Lower leg skin (tissue), 4 donors: ENCODE measurements around the gene PTPA. TPM values are rescaled to one million over a fixed set of nuclear protein-coding genes. Genes with fewer than 3 reads are reported as not detected.
"Not testable (repeated sequence)": the region's sequence is repeated elsewhere in the genome, so short reads cannot be mapped to it uniquely, and the experiment has no call there.

Experiments used
- DNase-seq, 2 donors: peaks; one replicate each; pipeline ENCODE4 v3.0.0-alpha.2; 2019; ENCODE audit warnings: low spot score in 2 of 2
- H3K4me3 ChIP-seq: fragments of 200-600 bp; sonication (generic); 2 replicates; pipeline ENCODE4 v1.5.1; 2017; ENCODE audit warnings: mild to moderate bottlenecking, low read depth; ENCODE audit not compliant: poor library complexity, severe bottlenecking
- POLR2A ChIP-seq, 2 donors: fragments of 450-650 bp; IDR thresholded peaks; one replicate each; pipeline ENCODE4 v1.6.1; 2016 to 2017; ENCODE audit warnings: antibody characterized with exemption in 2 of 2, mild to moderate bottlenecking in 1 of 2, moderate library complexity in 1 of 2
- WGBS, 2 donors: methylation state at CpG; one replicate each; pipeline ENCODE4 v1.1.5; 2018; 5-methylcytosine and 5-hydroxymethylcytosine counted together
- intact Hi-C: fragments of 100-400 bp; cut with DNase I; formaldehyde crosslinking; loops from one replicate; pipeline ENCODE4 v1.15.0; 2023; ENCODE audit warnings: low total_unique reads
- total RNA-seq, 4 donors: library from RNA; depleted of rRNA; stranded (reverse); fragments of >200 nt; gene quantifications; one replicate each; pipeline ENCODE4 v1.1.0, GENCODE V29; 2016
- TF ChIP-seq, protein P1 (sequence below), 3 donors: fragments of 450-650 bp; IDR thresholded peaks; one replicate each; pipeline ENCODE4 v1.5.1; 2016; ENCODE audit warnings: antibody characterized with exemption in 3 of 3, mild to moderate bottlenecking in 3 of 3, moderate library complexity in 2 of 3

PTPA gene
- total RNA-seq, 4 donors from 2014 or later, result 62.9 to 104 (median 73.8) TPM

DNA sequence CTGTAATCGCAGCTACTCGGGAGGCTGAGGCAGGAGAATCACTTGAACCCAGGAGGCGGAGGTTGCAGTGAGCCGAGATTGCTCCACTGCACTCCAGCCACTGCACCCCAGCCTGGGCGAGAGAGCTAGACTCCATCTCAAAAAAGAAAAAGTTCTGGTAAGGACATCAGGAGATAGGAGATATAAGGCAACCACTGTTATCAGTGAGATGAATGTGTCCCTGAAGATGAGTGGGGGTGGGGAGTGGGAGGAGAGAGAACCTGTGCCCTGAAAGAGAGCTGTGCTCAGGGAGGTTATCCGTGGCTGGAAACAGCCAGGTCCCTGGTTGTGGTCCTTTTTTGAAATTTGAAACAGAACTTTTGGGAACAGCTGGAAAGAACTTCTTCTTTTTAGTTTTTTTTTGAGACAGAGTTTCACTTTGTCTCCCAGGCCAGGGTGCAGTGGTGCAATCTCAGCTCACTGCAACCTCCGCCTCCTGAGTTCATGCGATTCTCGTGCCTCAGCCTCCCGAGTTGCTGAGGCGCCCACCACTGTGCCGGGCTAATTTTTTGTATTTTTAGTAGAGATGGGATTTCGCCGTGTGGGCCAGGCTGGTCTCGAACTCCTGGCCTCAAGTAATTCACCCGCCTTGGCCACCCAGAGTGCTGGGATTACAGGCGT lies 2.6 kb downstream of the PTPA start:
- no peak overlapping the region for H3K4me3 ChIP-seq
- WGBS, 2 donors, result 88% methylated on average over 17 of the region's 17 CpGs
- TF ChIP-seq POLR2A (IDR thresholded peaks at IDR 0.05), result no peak
- TF ChIP-seq, protein P1, sequence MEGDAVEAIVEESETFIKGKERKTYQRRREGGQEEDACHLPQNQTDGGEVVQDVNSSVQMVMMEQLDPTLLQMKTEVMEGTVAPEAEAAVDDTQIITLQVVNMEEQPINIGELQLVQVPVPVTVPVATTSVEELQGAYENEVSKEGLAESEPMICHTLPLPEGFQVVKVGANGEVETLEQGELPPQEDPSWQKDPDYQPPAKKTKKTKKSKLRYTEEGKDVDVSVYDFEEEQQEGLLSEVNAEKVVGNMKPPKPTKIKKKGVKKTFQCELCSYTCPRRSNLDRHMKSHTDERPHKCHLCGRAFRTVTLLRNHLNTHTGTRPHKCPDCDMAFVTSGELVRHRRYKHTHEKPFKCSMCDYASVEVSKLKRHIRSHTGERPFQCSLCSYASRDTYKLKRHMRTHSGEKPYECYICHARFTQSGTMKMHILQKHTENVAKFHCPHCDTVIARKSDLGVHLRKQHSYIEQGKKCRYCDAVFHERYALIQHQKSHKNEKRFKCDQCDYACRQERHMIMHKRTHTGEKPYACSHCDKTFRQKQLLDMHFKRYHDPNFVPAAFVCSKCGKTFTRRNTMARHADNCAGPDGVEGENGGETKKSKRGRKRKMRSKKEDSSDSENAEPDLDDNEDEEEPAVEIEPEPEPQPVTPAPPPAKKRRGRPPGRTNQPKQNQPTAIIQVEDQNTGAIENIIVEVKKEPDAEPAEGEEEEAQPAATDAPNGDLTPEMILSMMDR (IDR thresholded peaks at IDR 0.05), result no peak
- intact Hi-C loops, result no loop called here
- no peak for DNase-seq

DNA sequence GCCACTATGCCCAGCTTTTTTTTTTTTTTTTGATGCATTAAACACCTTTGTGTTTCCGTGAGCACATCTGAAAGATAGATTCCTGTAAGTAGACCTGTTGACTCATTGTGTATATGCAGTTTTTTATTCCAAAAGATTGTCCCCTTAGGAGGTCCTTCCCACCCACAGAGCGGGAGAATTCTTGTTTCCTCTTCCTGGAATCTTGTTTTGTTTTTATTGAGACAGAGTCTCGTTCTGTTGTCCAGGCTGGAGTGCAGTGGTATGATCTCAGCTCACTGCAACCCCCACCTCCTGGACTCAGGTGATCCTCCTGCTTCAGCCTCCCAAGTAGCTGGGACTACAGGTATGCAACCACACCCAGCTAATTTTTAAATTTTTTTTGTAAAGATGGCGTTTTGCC lies 7.6 kb downstream of the PTPA start:
- H3K4me3 ChIP-seq, result no peak overlapping the region
- TF ChIP-seq POLR2A (IDR thresholded peaks at IDR 0.05), result no peak
- WGBS, 2 donors, result 50 to 69% methylated on average over 4 of the region's 4 CpGs
- intact Hi-C loops, result no loop called here
- DNase-seq, result no peak

DNA sequence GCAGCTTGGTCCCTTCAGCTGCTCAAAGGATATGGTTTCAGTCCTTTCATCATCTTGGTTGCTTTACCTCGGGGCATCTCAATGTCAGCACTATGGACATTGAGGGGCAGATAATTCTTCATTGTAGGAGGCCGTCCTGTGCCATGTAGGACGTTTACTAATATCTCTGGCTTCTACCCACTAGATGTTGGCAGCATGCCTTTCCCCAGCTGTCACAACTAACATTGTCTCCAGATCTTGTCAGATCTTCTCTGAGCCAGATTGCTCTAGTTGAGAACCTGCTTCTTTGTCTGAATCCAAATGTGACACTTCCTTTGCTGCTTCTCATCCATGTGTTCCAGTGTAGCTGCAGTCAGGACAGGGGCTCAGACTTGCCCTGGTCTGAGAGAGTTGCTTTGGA lies 10.3 kb downstream of the PTPA start:
- WGBS, 2 donors, result 50 to 59% methylated on average over 3 of the region's 3 CpGs
- DNase-seq, result no peak
- intact Hi-C loops, result no loop called here
- H3K4me3 ChIP-seq, result no peak overlapping the region
- no peak for TF ChIP-seq POLR2A (IDR thresholded peaks at IDR 0.05)
- TF ChIP-seq, protein P1 (IDR thresholded peaks at IDR 0.05), result no peak

DNA sequence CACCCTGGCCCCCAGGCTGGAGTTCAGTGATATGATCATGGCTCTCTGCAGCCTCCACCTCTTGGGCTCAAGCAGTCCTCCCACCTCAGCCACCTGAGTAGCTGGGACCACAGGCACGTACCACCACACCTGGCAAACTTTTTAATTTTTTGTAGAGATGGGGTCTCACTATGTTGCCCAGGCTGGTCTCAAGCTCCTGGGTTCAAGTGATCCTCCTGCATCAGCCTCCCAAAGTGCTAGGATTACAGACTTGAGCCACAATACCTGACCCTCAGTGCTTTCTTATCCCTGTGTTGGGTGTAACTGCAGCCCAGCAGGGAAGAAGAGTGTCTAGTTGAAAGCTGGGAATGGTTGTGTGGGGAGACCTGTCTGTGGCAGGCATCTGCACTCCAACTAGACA lies 10.9 kb downstream of the PTPA start:
- no peak overlapping the region for H3K4me3 ChIP-seq
- intact Hi-C loops, result no loop called here
- no peak for TF ChIP-seq POLR2A (IDR thresholded peaks at IDR 0.05)
- DNase-seq, result no peak
- 93 to 95% methylated on average over 1 of the region's 1 CpG for WGBS, 2 donors

DNA sequence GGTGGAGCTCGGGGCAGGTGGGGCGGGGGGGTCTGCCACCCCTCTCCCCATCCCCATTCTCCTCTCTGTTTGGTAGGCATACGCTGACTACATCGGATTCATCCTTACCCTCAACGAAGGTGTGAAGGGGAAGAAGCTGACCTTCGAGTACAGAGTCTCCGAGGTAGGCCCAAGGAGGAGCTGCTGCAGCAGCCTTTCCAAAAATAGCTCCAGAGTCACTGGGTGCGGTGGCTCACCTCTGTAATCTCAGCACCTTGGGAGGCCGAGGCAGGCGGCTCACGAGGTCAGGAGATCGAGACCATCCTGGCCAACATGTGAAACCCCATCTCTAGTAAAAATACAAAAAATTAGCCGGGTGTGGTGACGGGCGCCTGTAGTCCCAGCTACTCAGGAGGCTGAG lies 11.8 kb downstream of the PTPA start:
- WGBS, 2 donors, result 88 to 95% methylated on average over 15 of the region's 15 CpGs
- intact Hi-C loops, H3K4me3 ChIP-seq, DNase-seq: not testable (repeated sequence)

GRCh38 chr9:129124506-129125069 lies 13.4 kb downstream of the PTPA start:
- 72 to 77% methylated on average over 3 of the region's 3 CpGs for WGBS, 2 donors
- DNase-seq, result no peak
- no peak for TF ChIP-seq POLR2A (IDR thresholded peaks at IDR 0.05)
- TF ChIP-seq, protein P1 (IDR thresholded peaks at IDR 0.05), result no peak
- intact Hi-C loops, result no loop called here
- no peak overlapping the region for H3K4me3 ChIP-seq

GRCh38 chr9:129125478-129125877 lies 14.3 kb downstream of the PTPA start:
- TF ChIP-seq, protein P1 (IDR thresholded peaks at IDR 0.05), result no peak
- no peak for TF ChIP-seq POLR2A (IDR thresholded peaks at IDR 0.05)
- 87 to 89% methylated on average over 8 of the region's 8 CpGs for WGBS, 2 donors
- intact Hi-C loops, result no loop called here
- no peak overlapping the region for H3K4me3 ChIP-seq
- DNase-seq, result no peak
